HepG2 (cell line): ENCODE data around the gene ZFPM1. TPM values are rescaled to one million over a fixed set of nuclear protein-coding genes. Genes with fewer than 3 reads are reported as not detected.

Source experiments
- AKNA ChIP-seq: sonication (generic); formaldehyde crosslinking; IDR thresholded peaks from 2 replicates; pipeline ENCODE4 v1.4.0; 2020; ENCODE audit warnings: missing genetic modification reagents, borderline replicate concordance
- ERF ChIP-seq: IDR thresholded peaks from 2 replicates; pipeline ENCODE4 v1.6.1; 2018; ENCODE audit warnings: missing biosample characterization, missing genetic modification reagents
- ETV5 ChIP-seq: IDR thresholded peaks from 2 replicates; pipeline ENCODE4 v1.6.1; 2018; ENCODE audit warnings: missing biosample characterization, missing genetic modification reagents, inconsistent platforms, borderline replicate concordance
- FOXC1 ChIP-seq: sonication (generic); formaldehyde crosslinking; IDR thresholded peaks from 2 replicates; pipeline ENCODE4 v1.8.0; 2022; ENCODE audit warnings: mild to moderate bottlenecking, missing genetic modification reagents, borderline replicate concordance
- HOMEZ ChIP-seq: IDR thresholded peaks from 2 replicates; pipeline ENCODE4 v1.6.1; 2016; ENCODE audit warnings: low read depth
- KDM5A ChIP-seq: fragments of 200-600 bp; sonication (generic); IDR thresholded peaks from 2 replicates; pipeline ENCODE4 v1.7.0; 2018; ENCODE audit warnings: antibody characterized with exemption, mild to moderate bottlenecking, low read length, borderline replicate concordance
- LRRFIP1 ChIP-seq: sonication (generic); formaldehyde crosslinking; conservative IDR thresholded peaks from 2 replicates; pipeline ENCODE4 v1.4.0; 2020; ENCODE audit warnings: missing genetic modification reagents
- MIXL1 ChIP-seq: IDR thresholded peaks from 2 replicates; pipeline ENCODE4 v1.6.1; 2016
- PLRG1 ChIP-seq: fragments of 450-650 bp; conservative IDR thresholded peaks from 2 replicates; pipeline ENCODE4 v1.6.1; 2016
- PRMT3 ChIP-seq: sonication (generic); formaldehyde crosslinking; IDR thresholded peaks from 2 replicates; pipeline ENCODE4 v1.8.1; 2022; ENCODE audit warnings: low read depth, mild to moderate bottlenecking, moderate library complexity, missing genetic modification reagents, borderline replicate concordance
- SP140L ChIP-seq: sonication (generic); formaldehyde crosslinking; IDR thresholded peaks from 2 replicates; pipeline ENCODE4 v1.4.0; 2020; ENCODE audit warnings: missing genetic modification reagents, borderline replicate concordance
- TERF1 ChIP-seq: sonication (generic); formaldehyde crosslinking; IDR thresholded peaks from 2 replicates; pipeline ENCODE4 v1.8.0; 2022; ENCODE audit warnings: mild to moderate bottlenecking, missing genetic modification reagents, moderate library complexity
- ZBTB14 ChIP-seq: sonication (generic); formaldehyde crosslinking; IDR thresholded peaks from 2 replicates; pipeline ENCODE4 v1.4.0; 2020; ENCODE audit warnings: missing genetic modification reagents
- ZNF598 ChIP-seq: sonication (generic); formaldehyde crosslinking; IDR thresholded peaks from 2 replicates; pipeline ENCODE4 v1.5.1; 2020; ENCODE audit warnings: mild to moderate bottlenecking, missing genetic modification reagents, borderline replicate concordance
- ZNF816 ChIP-seq: sonication (generic); formaldehyde crosslinking; IDR thresholded peaks from 2 replicates; pipeline ENCODE4 v1.8.0; 2022; ENCODE audit warnings: missing genetic modification reagents, mild to moderate bottlenecking, borderline replicate concordance
- ZSCAN22 ChIP-seq: sonication (generic); formaldehyde crosslinking; IDR thresholded peaks from 2 replicates; pipeline ENCODE4 v1.4.0; 2020; ENCODE audit warnings: mild to moderate bottlenecking, missing genetic modification reagents
- polyA plus RNA-seq, 8 experiments: library from polyadenylated mRNA; depleted of rRNA in 3 of 8; stranded (reverse) in 7 of 8; unstranded in 1 of 8; fragments of >200 nt; fragmentation: Illumina TruSeq in 4 of 8; extraction: Trizol in 4 of 8; gene quantifications; 2 replicates each; pipeline versions ENCODE4 v1.2.1 to v1.2.3, GENCODE V29; 2011 to 2016; ENCODE audit warnings: low read depth in 4 of 8, missing spikeins in 1 of 8, mixed read lengths in 1 of 8; ENCODE audit not compliant: insufficient read depth in 1 of 8
- total RNA-seq, 5 experiments: library from RNA; depleted of rRNA; stranded (reverse); fragments of >200 nt; fragmentation: Illumina TruSeq; extraction: Trizol; gene quantifications; 2 replicates each; pipeline ENCODE4 v1.2.3, GENCODE V29; 2016; ENCODE audit warnings: low read depth in 1 of 5

The ZFPM1 gene
- total and polyA plus RNA-seq, 2 of the 13 experiments (the other 11 are each of a cell fraction or from before 2014, with no cell fraction given) = 1.3 to 3.8 TPM

- TF ChIP-seq PLRG1 (no peak), FOXC1 (CRISPR knock-in tag) (peak; percentile 92), LRRFIP1 (CRISPR knock-in tag) (no peak), ZNF816 (CRISPR knock-in tag) (no peak; the same call in 1 of the 2 replicates), ZNF598 (CRISPR knock-in tag) (0 out of 2 replicates have a peak, but pooled peaks have one; percentile 52), ZBTB14 (CRISPR knock-in tag) (no peak; the same call in 1 of the 2 replicates), MIXL1 (CRISPR knock-in tag) (peak; percentile 15; the same call in 1 of the 2 replicates), TERF1 (no peak), KDM5A (no peak), PRMT3 (CRISPR knock-in tag) (0 out of 2 replicates have a peak, but pooled peaks have one; percentile 60), HOMEZ (CRISPR knock-in tag) (peak; percentile 32; the same call in 1 of the 2 replicates), ETV5 (CRISPR knock-in tag) (peak; percentile 11), ERF (CRISPR knock-in tag) (peak; percentile 51; the same call in 1 of the 2 replicates), ZSCAN22 (peak; percentile 64; the same call in 1 of the 2 replicates), SP140L (CRISPR knock-in tag) (no peak), AKNA (no peak)
Measured at GRCh38 chr16:88508868-88509748, 56.0 kb downstream of the ZFPM1 start (continued).
